Peyer's patch (tissue), 4 donors: ENCODE results near the gene SPRY4. TPM values are rescaled to one million over a fixed set of nuclear protein-coding genes. Genes with fewer than 3 reads are reported as not detected.

Experiments
- DNase-seq, 3 donors: peaks; one replicate each; pipeline ENCODE4 v3.0.0-alpha.2; 2017 to 2019
- H3K27ac ChIP-seq, 4 donors: fragments of 200-600 bp; sonication (generic); one replicate each; pipeline ENCODE4 v1.5.1; 2016 to 2019
- H3K27me3 ChIP-seq, 2 donors: fragments of 200-600 bp; sonication (generic); one replicate each; pipeline ENCODE4 v1.5.1; 2019
- H3K36me3 ChIP-seq, 3 donors: fragments of 200-600 bp; sonication (generic); one replicate each; pipeline ENCODE4 v1.5.1; 2016 to 2019
- H3K4me1 ChIP-seq, 4 donors: fragments of 200-600 bp; sonication (generic); one replicate each; pipeline ENCODE4 v1.5.1; 2016 to 2019
- H3K4me3 ChIP-seq, 4 donors: fragments of 200-600 bp; sonication (generic); 1 replicate in 3 of 4; 2 replicates in 1 of 4; pipeline ENCODE4 v1.5.1; 2016 to 2019; ENCODE audit warnings: mild to moderate bottlenecking in 1 of 4
- H3K9me3 ChIP-seq, 4 donors: fragments of 200-600 bp; sonication (generic); one replicate each; pipeline ENCODE4 v1.5.1; 2016 to 2019; ENCODE audit warnings: mild to moderate bottlenecking in 1 of 4
- POLR2A ChIP-seq, 2 donors: fragments of 450-650 bp; IDR thresholded peaks; one replicate each; pipeline ENCODE4 v1.5.1; 2017; ENCODE audit warnings: antibody characterized with exemption in 2 of 2, mild to moderate bottlenecking in 2 of 2, moderate library complexity in 2 of 2
- total RNA-seq, 4 donors: library from RNA; depleted of rRNA; stranded (reverse); fragments of >200 nt; gene quantifications; one replicate each; pipeline ENCODE4 v1.1.0, GENCODE V29; 2016
- TF ChIP-seq, protein P1 (sequence below), 6 experiments: fragments of 450-650 bp in 4 of 6; fragments of 200-600 bp in 2 of 6; sonication (generic) in 1 of 6; IDR thresholded peaks; one replicate each; pipeline ENCODE4 v1.5.1; 2017 to 2019; ENCODE audit warnings: antibody characterized with exemption in 6 of 6, mild to moderate bottlenecking in 3 of 6, moderate library complexity in 1 of 6

SPRY4 gene
- total RNA-seq, 4 donors from 2014 or later: 17.5 to 43.3 (median 31.5) TPM

DNA sequence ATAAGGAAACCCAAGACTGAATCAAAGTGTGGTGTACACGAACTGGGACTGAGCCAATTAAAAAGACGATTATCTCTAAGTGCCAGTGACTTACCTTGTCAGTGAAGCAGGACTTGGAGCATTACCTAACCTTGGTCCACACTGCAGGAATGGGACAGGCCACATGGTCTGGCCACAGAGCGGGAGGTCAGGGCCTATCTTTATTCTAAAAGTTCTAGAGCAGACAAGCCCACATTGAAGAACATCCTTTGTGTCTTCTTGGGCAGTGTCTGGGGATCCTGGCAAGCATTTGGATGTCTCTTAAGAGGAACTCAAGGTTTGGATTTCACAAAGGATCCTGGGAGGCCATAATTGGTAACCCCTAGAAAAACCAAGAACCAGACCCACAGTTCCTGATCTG is 16.5 kb downstream of the SPRY4 start:
- Histone ChIP-seq H3K9me3 (no peaks in the 10 kb centered on the region), H3K27ac (no peak overlapping the region), H3K4me1 (peaks cover 0 to 17% (median 0%) of the 10 kb centered on the region in 4 donors), H3K27me3 (no peaks in the 10 kb centered on the region), H3K36me3 (peaks cover 0 to 13% (median 0%) of the 10 kb centered on the region in 3 donors), H3K4me3 (no peak overlapping the region)
- no peak for DNase-seq
- no peak for TF ChIP-seq POLR2A (IDR thresholded peaks at IDR 0.05)
- TF ChIP-seq, protein P1, sequence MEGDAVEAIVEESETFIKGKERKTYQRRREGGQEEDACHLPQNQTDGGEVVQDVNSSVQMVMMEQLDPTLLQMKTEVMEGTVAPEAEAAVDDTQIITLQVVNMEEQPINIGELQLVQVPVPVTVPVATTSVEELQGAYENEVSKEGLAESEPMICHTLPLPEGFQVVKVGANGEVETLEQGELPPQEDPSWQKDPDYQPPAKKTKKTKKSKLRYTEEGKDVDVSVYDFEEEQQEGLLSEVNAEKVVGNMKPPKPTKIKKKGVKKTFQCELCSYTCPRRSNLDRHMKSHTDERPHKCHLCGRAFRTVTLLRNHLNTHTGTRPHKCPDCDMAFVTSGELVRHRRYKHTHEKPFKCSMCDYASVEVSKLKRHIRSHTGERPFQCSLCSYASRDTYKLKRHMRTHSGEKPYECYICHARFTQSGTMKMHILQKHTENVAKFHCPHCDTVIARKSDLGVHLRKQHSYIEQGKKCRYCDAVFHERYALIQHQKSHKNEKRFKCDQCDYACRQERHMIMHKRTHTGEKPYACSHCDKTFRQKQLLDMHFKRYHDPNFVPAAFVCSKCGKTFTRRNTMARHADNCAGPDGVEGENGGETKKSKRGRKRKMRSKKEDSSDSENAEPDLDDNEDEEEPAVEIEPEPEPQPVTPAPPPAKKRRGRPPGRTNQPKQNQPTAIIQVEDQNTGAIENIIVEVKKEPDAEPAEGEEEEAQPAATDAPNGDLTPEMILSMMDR (IDR thresholded peaks at IDR 0.05): no peak

DNA sequence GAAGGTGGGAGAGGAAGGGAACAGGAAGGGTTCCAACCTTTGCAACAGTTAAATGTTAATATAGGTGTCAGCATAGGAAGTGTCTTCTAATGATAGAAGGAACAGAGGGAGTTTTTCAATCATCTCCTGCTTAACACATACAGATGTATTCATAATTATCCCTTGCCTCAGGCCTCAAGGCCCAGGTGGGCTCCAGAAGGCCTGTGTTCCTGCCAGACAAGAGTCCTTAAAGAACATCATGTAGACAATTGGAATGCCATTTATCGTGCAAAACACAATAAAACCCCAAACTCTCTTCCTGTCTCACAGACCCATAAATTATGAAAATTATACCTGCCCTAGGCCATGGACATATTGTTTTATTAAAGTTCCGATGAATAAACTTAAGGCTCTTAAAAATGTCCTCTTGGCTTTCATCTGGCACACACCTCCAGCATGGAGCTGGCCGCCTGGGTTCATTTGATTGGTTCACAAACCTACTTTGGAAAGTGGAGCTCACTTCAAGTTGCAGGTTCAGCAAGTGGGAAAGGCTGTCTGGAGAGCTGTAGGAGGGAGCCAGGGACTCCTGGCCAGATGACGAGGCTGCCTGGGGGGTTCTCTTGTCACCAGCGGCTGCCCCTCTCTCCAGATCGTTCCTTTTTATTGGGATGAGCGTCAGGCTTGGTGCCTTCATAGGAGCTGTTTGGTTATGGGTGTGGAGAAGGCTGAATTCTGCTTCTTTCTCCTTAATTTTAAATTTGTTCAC is 17.5 kb downstream of the SPRY4 start:
- Histone ChIP-seq H3K4me3 (no peak overlapping the region), H3K27ac (no peak overlapping the region), H3K27me3 (no peaks in the 10 kb centered on the region), H3K4me1 (peaks cover 0 to 17% (median 0%) of the 10 kb centered on the region in 4 donors), H3K36me3 (peaks cover 0 to 10% (median 0%) of the 10 kb centered on the region in 3 donors), H3K9me3 (no peaks in the 10 kb centered on the region)
- DNase-seq: no peak
- TF ChIP-seq, protein P1 (IDR thresholded peaks at IDR 0.05): no peak
- no peak for TF ChIP-seq POLR2A (IDR thresholded peaks at IDR 0.05)

DNA sequence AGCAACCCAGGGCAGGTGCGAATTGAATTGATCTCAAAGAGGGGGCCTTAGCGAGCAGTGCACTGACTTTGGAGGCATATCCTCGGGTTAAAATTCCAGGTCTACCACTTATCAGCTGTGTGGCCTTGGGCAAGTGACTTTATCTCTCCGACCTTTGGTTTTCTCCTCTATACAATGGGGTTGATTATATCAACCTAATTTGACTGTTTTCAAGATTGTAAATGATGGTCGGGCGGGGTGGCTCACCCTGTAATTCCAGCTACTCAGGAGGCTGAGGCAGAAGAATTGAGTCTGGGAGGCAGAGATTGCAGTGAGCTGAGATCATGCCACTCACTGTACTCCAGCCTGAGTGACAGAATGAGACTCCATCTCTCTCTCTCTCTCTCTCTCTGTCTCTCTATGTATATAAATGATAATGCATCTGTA is 18.7 kb downstream of the SPRY4 start:
- Histone ChIP-seq H3K36me3 (peaks cover 0 to 5% (median 0%) of the 10 kb centered on the region in 3 donors), H3K4me3 (no peak overlapping the region), H3K27ac (peak overlapping the region in 1 of 4 donors; percentile 43), H3K4me1 (peaks cover 0 to 26% (median 0%) of the 10 kb centered on the region in 4 donors), H3K27me3 (no peaks in the 10 kb centered on the region), H3K9me3 (no peaks in the 10 kb centered on the region)
- TF ChIP-seq, protein P1 (IDR thresholded peaks at IDR 0.05): no peak
- no peak for TF ChIP-seq POLR2A (IDR thresholded peaks at IDR 0.05)
- peak in 1 of 3 donors; percentile 70 for DNase-seq

DNA sequence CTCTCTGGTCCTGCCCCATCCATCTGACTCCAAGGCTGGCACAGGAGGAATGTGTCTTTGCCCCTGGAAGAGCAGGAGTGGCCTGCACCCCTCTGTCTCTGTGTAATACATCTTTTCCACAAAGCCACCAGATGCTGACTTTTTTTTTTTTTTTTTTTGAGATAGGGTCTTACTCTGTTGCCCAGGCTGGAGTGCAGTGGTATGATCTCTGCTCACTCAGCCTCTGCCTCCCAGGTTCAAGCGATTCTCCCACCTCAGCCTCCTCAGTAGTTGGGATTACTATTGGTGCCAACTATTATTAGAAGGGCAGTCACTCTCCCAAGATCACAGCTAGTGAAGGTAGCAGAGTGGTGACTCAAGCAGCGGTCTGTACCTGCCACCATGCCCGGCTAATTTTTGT is 19.6 kb downstream of the SPRY4 start:
- Histone ChIP-seq H3K27ac (peak overlapping the region in 1 of 4 donors; percentile 43), H3K9me3 (no peaks in the 10 kb centered on the region), H3K36me3 (no peaks in the 10 kb centered on the region), H3K4me1 (peaks cover 0 to 26% (median 0%) of the 10 kb centered on the region in 4 donors), H3K4me3 (no peak overlapping the region), H3K27me3 (no peaks in the 10 kb centered on the region)
- TF ChIP-seq, protein P1 (IDR thresholded peaks at IDR 0.05): no peak
- no peak for TF ChIP-seq POLR2A (IDR thresholded peaks at IDR 0.05)
- no peak for DNase-seq

DNA sequence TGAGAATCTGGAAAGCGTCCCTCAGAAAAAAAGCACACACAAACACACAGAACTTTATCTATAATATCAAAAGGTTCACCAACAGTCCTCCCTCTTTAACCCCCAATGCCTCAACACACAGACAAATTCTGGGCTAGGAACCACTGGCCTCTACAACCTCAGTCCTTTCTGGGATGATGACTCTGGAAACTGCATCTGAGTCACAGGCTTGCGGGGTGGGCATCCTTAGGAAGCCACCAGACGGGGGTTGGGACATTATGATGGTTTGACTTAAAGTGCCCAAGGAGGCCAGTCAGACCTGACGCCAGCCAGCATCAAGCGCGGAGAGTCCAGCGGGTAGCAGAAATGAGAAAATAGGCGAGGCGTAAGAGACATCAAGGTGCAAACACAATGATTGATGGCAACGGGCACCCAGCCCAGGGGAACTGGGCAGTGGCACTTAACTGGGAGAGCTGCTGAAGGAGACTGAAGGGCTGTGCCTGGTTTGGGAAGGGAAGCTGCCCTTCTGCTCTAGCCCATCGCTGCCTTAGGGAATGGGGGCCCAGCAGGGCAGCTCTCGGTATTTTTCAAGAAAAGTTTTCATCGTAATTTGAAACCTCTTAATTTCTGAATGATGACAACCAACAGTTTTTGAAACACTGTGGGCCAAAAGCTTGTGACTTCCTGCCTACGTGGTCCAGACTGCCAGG is 20.7 kb downstream of the SPRY4 start:
- Histone ChIP-seq H3K4me1 (peaks cover 0 to 26% (median 0%) of the 10 kb centered on the region in 4 donors), H3K27ac (no peak overlapping the region), H3K9me3 (no peaks in the 10 kb centered on the region), H3K4me3 (no peak overlapping the region), H3K27me3 (no peaks in the 10 kb centered on the region), H3K36me3 (no peaks in the 10 kb centered on the region)
- TF ChIP-seq, protein P1 (IDR thresholded peaks at IDR 0.05): no peak
- no peak for TF ChIP-seq POLR2A (IDR thresholded peaks at IDR 0.05)
- peak in 1 of 3 donors; percentile 52 for DNase-seq
